IPS DF 4.7 (cell line): ENCODE results near the gene SSBP3.

ENCODE experiments used
- DNase-seq: peaks from one replicate; pipeline ENCODE4 v3.0.0-alpha.2; 2013; ENCODE audit warnings: low spot score; ENCODE audit errors: extremely low read depth

The SSBP3 gene

DNA sequence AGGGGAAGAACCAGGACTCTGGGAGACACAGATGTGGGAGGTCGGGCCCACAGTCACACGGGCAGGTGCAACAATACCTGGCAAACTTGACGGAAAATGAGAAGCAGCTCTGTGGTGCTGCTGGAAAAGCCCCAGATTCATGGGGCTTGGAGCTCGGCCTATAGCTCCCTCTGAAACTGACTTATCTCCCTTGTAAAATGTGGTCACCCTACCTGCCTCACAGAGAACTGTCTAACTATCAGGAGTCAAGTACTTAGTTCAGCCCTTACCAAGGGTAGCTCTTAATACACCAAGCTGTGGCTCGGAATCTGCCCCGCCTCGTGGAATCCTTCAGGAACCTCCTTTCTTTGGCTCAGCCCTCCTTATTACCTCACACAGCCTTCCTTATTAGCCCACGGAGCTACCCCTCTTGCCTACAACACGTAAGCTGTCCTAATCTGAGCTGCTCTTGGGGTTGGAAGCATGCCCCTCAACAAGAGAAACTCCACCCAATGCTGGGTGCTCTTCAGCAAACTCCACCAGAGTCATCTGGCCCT is 137.4 kb downstream of the SSBP3 start:
- DNase-seq: no peak

DNA sequence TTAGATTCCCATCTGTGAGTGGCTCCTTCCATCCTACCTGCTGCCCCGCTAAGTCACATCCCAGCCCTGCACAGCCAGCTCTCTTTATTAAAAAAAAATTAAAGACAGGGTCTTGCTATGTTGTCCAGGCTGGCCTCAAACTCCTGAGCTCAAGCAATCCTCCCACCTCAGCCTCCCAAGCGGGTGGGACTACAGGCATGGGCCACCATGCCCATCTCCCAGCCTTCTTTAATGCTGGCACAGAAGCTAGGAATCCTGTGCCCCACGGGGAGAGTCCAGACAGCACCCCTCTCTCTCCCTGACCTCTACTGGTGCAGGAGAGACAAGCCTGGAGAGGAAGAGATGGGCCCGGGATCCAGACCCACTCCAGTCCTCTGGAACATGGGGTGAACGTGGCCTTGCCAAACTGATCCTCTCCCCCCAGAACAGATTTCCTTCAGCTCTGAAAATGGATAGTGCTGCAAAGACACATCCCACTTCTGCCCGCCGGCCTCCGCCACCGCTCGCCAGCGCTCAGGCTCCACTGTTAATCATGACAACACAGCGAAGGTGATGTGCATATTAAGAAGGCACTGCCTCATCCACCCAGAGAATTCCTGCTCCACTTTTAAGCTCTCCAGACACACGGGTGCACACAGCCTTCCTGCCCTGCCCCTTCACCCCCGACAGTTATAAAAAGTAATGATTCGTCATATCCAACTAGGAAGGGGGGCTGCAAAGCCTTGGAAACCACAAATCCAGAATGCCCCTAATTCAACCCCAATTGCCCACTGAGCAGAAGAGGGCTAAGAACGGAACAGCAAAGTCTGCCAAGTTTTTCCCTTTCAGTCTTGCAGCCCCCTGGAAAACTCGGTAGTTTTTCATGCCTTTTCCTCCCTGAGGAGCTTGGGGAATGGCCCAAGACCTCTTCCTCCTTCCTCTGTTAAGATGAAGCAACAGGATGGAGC is 138.1 kb downstream of the SSBP3 start:
- no peak for DNase-seq

- DNase-seq: no peak
These were observed 139.3 kb downstream of the SSBP3 start for GRCh38 chr1:54266908-54267307.

DNA sequence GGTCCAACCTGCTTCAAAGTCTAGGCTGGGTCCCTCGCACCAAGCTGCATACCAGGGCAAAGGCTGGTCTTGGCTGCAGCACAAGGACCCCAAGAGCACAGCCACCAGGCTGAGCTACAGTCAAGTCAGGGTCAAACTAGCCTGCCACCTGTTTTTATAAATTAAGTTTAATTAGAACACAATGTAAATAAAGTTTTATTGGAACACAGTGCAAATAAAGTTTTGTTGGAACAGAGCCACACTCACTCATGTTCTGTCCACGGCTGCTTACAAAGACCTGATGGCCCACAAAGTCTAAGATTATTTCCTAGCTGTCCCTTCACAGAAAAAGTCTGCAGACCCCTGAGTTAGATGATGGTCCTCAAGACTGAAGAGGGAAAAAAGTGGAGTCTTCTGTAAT is 140.0 kb downstream of the SSBP3 start:
- DNase-seq: no peak

DNA sequence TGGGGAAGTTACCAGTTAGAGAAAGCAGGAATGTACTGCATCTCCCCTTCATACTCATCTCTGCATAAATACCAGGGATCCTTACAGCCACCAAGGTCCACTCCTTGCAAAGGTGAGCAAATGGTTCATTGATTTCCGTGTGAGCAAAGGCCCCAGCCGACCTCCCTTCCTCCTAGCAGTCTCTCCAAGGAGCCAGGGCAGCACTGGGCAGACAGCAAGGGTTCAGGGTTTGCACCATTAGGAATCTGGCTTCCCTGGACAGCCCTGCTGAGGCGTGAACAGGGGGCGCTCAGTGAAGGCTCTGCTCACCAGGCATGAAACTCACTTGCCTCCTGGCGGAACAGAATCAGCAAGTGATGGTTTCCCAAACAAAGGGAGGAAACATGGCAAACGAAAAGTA is 140.5 kb downstream of the SSBP3 start:
- no peak for DNase-seq

DNA sequence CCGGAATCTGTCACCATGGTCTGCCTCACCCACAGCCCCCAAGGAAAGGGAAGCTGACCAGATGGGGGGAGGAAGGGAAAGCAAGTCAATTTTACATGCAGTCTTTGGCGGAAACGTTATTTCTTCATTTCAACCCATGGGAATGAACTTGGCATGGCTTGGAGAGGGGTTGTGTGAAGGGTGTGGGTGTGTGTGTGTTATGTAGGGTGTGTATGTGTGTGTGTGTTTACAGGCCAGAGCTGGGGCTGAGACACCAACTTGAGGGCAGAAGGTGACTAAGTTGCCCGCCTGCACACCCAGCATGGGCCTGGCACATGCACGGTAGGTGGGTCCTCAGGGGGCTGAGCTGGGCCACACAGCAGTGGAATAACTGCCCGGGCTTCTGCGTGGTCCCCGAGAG is 141.1 kb downstream of the SSBP3 start:
- no peak for DNase-seq

- no peak for DNase-seq
These were observed 142.5 kb downstream of the SSBP3 start for GRCh38 chr1:54263601-54264226.

- DNase-seq: no peak
These were observed 143.9 kb downstream of the SSBP3 start for GRCh38 chr1:54262244-54262643.

DNA sequence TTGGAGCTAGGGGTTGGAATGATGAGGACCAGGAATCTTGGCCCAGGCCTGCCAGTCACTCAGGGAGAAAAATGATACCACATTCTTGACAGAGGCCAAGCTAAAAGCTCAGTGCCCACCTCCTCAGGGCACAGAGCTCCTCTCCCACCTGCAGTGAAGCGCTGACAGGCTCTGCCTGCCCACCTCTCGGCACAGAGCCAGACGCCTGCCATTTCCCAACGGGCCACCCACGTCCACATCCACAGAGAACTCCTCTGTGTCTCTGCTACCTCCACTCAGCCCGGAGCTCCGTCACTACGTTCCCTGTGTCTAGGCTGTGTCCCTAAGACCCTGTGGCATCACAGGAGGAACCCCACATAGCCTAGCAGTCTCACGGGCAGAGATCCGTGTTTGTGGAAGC is 145.4 kb downstream of the SSBP3 start:
- DNase-seq: no peak

GRCh38 chr1:54259546-54260140 is 146.6 kb downstream of the SSBP3 start:
- DNase-seq: no peak

GRCh38 chr1:54257876-54258275 is 148.3 kb downstream of the SSBP3 start:
- DNase-seq: no peak

DNA sequence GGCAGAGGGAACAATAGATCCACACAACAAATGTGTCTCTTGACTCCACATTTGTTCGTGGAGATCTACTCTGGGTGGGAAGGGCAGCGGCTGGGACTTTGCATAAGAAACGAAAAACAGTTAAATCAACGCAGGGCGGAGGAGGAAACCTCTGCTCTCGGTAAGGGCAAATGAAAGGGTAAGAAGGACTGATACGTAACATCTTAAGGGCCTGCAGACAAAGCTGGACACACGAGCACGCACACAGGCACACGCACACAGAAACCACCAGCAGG is 148.9 kb downstream of the SSBP3 start:
- no peak for DNase-seq

- DNase-seq: no peak
These were observed 149.5 kb downstream of the SSBP3 start for GRCh38 chr1:54256522-54257345.

- DNase-seq: no peak
These were observed 151.0 kb downstream of the SSBP3 start for GRCh38 chr1:54255026-54255702.

GRCh38 chr1:54254055-54254454 is 152.1 kb downstream of the SSBP3 start:
- no peak for DNase-seq

DNA sequence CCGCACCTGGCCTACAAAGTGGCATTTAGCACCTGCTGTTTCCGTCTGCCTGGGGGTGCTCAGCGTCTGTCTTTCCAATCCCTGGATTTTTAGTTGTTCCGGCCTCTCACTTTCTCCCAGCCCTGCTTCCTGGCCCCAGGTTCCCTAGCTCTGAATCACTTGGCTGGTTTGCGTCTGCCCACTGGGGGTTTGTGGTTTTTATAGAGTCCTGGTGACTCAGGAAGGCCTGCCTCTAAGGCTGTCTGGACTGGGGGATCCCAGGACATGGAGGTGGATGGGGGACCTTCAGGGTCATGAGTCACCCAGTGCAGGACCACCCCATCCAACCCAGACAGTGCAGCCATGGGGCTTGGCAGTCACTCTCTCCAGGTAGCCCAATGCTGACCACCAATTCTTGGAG is 152.7 kb downstream of the SSBP3 start:
- no peak for DNase-seq

- no peak for DNase-seq
These were observed 153.7 kb downstream of the SSBP3 start for GRCh38 chr1:54252371-54252936.

DNA sequence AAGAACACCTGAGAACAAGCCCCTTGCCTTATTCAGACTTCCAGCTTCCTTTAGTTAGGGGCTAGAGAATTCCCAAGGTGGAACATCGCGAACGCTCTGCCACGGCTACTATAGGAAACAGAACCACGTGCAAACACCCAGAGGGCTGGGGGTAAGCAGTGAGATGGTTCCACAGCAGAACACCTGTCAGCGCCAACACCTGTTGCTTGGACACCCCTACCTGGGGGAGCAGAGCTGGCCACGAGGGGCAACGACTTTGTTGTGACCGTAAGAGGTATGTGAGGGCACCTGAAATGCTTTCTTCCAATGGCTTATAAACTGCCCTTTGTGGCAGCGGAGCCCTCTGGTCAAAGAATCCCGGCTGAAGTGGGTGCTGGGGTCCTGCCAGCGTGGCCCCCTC is 155.5 kb downstream of the SSBP3 start:
- DNase-seq: no peak

GRCh38 chr1:54249819-54250435 is 156.3 kb downstream of the SSBP3 start:
- DNase-seq: no peak

- no peak for DNase-seq
These were observed 157.2 kb downstream of the SSBP3 start for GRCh38 chr1:54248966-54249365.
